Mesodermal cell (in vitro differentiated cells): Measurements from ENCODE around the gene UMPS.

Experiments used
- H3K27ac ChIP-seq: 2 replicates; pipeline ENCODE4 v1.7.0; 2013; ENCODE audit warnings: mild to moderate bottlenecking, low read depth, low read length, moderate library complexity; ENCODE audit not compliant: severe bottlenecking
- H3K36me3 ChIP-seq: 2 replicates; pipeline ENCODE4 v1.7.1; 2013; ENCODE audit warnings: mild to moderate bottlenecking, low read length, moderate library complexity; ENCODE audit not compliant: control insufficient read depth, insufficient read depth
- H3K4me1 ChIP-seq: one replicate; pipeline ENCODE4 v1.7.1; 2013; ENCODE audit warnings: mild to moderate bottlenecking, low read length; ENCODE audit not compliant: insufficient read depth, control insufficient read depth, poor library complexity, severe bottlenecking
- H3K4me3 ChIP-seq: 2 replicates; pipeline ENCODE4 v1.7.0; 2013; ENCODE audit warnings: low read length, control low read depth, mild to moderate bottlenecking; ENCODE audit not compliant: insufficient read depth, poor library complexity, severe bottlenecking; ENCODE audit errors: extremely low read depth
- H3K9me3 ChIP-seq: 2 replicates; pipeline ENCODE4 v1.7.1; 2013; ENCODE audit warnings: mild to moderate bottlenecking, low read length, moderate library complexity; ENCODE audit not compliant: control insufficient read depth
- WGBS, 2 experiments: methylation state at CpG; one replicate each; pipeline ENCODE4 v1.1.5; 2013; ENCODE audit warnings: missing lambda C conversion rate in 2 of 2; ENCODE audit not compliant: insufficient coverage in 2 of 2; 5-methylcytosine and 5-hydroxymethylcytosine counted together

The UMPS gene

DNA sequence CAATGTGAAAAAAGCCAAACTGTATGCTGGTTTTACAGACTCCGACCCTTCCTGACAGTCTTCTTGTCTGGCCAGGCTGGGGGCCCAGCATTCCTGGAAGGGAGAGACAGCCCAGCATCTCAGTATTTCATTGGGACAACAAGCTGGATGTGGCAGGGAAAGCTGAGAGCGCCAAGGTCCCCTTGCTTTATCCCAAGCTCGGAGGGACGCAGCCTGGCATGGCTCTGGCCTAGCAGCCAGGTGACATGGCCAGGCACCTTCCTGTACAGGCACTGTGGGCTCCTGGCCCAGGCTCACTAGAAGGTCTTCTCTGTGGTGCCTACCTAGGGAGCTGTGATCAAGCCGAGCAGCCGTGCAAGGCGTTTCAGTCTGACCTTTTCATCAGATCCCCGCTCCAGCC is 33.0 kb downstream of the UMPS start:
- 94 to 95% methylated on average over 8 of the region's 8 CpGs for WGBS, 2 experiments
- Histone ChIP-seq H3K9me3 (no peaks in the 10 kb centered on the region), H3K4me1 (peaks cover 17% of the 10 kb centered on the region), H3K27ac (no peak overlapping the region), H3K36me3 (peaks cover 39% of the 10 kb centered on the region), H3K4me3 (no peak overlapping the region)

DNA sequence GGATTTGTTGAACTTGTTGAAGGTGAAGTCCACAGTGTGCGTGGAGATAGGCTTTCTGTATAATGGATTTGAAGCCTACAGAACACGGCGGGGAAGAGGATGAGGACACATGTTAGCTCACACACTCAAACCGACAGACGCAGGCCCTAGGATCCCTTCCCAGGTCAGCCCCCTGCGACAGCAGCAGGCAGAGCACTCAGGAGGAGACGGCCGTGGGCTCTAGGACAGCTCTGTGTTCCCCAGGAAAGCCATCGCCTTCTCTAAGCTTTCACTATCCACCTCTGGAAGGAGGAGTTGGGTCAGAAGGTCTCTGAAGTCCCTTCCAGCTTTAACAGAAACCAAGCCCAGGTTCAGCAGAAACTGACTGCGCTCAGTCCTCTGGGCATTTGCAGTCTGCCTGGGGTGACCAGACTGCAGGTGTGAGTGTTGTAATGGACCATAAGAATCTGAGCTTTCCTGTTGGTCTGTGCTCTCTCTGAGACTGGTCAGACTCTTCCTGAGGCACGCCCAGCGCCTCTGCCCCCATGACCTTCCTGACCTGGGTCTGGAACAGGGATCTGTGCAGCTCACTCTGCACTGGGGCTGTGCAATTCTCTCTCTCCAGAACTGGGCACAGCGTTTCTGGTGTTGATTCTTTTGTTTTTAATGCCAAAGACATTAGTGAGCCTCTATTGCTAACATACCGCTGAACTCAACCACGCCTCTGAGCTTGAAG is 33.5 kb downstream of the UMPS start:
- H3K36me3 ChIP-seq, result peaks cover 45% of the 10 kb centered on the region

DNA sequence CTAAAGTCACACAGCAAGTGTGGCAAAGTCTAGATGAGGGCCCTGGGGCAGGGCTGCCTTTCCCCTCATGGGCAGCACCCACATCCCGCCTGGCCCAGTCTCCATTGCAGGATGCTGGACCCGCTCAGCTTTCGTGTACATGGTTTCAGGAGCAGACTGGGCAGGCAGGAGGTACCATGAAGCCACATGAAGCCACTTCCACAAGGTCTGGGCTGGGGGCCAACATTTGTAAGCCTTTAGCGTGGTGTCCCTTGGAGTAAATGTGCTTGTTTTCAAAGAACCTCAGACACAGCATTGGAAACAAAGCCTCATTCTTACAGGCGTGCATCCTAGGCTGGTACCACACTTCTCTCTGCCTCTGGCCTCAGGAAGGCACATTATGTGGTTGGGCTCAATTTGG is 34.5 kb downstream of the UMPS start:
- WGBS, 2 experiments, result 94 to 96% methylated on average over 3 to 5 of the region's 5 CpGs
- H3K36me3 ChIP-seq, result peaks cover 53% of the 10 kb centered on the region
- H3K9me3 ChIP-seq, result no peaks in the 10 kb centered on the region
- H3K27ac ChIP-seq, result no peak overlapping the region
- peaks cover 11% of the 10 kb centered on the region for H3K4me1 ChIP-seq
- H3K4me3 ChIP-seq, result no peak overlapping the region

More for the DNA sequence above, 33.5 kb downstream of the UMPS start:
- H3K4me3 ChIP-seq, result no peak overlapping the region
- H3K9me3 ChIP-seq, result no peaks in the 10 kb centered on the region
- H3K27ac ChIP-seq, result no peak overlapping the region
- 95 to 100% methylated on average over 11 to 13 of the region's 15 CpGs for WGBS, 2 experiments
- H3K4me1 ChIP-seq, result peaks cover 17% of the 10 kb centered on the region

- Histone ChIP-seq H3K4me1 (peaks cover 16% of the 10 kb centered on the region), H3K36me3 (peaks cover 56% of the 10 kb centered on the region), H3K27ac (no peak overlapping the region), H3K4me3 (no peak overlapping the region), H3K9me3 (no peaks in the 10 kb centered on the region)
- WGBS, 2 experiments, result 90 to 94% methylated on average over 2 of the region's 5 CpGs
These were observed 35.1 kb downstream of the UMPS start for GRCh38 chr3:124765197-124765840.

GRCh38 chr3:124766113-124767095 is 36.2 kb downstream of the UMPS start:
- Histone ChIP-seq H3K4me1 (peaks cover 20% of the 10 kb centered on the region), H3K4me3 (no peak overlapping the region), H3K27ac (no peak overlapping the region), H3K9me3 (no peaks in the 10 kb centered on the region), H3K36me3 (peaks cover 56% of the 10 kb centered on the region)
- 93 to 97% methylated on average over 12 to 14 of the region's 16 CpGs for WGBS, 2 experiments

DNA sequence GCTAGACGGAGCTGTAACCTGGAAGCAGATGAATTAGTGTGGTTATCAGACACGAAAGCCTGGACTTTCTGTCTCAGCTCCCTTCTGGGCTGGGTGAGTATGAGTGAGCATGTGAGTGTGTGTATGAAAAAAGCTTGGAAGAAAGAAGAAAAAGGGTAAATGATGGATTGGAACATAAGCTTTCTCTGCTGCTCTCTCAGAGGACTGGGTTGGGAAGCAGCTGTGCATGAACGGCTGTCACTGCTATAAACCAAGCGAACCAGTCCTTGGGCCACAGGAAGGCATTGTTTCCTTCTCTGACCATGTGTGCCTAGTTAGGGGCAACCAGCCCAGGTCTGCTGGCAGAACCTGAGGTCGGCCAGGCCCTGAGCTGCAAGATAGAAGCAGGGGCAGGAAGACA is 37.0 kb downstream of the UMPS start:
- Histone ChIP-seq H3K36me3 (peaks cover 54% of the 10 kb centered on the region), H3K4me1 (peaks cover 21% of the 10 kb centered on the region), H3K9me3 (no peaks in the 10 kb centered on the region), H3K27ac (no peak overlapping the region), H3K4me3 (no peak overlapping the region)
- WGBS, 2 experiments, result 89 to 94% methylated on average over 3 to 5 of the region's 5 CpGs

DNA sequence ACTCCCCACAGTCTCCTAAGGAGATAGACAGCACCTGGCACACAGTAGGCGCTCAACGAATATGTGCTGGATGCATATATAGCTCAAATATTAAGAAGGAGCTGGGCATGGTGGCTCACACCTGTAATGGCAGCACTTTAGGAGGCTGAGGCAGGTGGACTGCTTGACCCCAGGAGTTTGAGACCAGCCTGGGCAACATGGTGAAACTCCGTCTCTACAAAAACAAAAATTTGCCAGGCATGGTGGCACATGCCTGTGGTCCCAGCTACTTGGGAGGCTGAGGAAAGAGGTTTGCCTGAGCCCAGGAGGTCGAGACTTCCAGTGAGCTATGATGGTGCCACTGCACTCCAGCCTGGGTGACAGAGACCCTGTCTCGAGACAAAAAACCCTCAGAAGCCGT is 37.4 kb downstream of the UMPS start:
- 88 to 92% methylated on average over 5 to 6 of the region's 6 CpGs for WGBS, 2 experiments
- H3K36me3 ChIP-seq, result peaks cover 50% of the 10 kb centered on the region

GRCh38 chr3:124768812-124769211 is 38.6 kb downstream of the UMPS start:
- H3K4me3 ChIP-seq, result no peak overlapping the region
- WGBS, 2 experiments, result 71 to 82% methylated on average over 3 to 4 of the region's 7 CpGs
- H3K4me1 ChIP-seq, result peaks cover 29% of the 10 kb centered on the region
- H3K36me3 ChIP-seq, result peaks cover 46% of the 10 kb centered on the region
- no peaks in the 10 kb centered on the region for H3K9me3 ChIP-seq
- H3K27ac ChIP-seq, result no peak overlapping the region

More for the DNA sequence above, 37.4 kb downstream of the UMPS start:
- H3K27ac ChIP-seq, result no peak overlapping the region
- H3K4me3 ChIP-seq, result no peak overlapping the region
- peaks cover 21% of the 10 kb centered on the region for H3K4me1 ChIP-seq
- no peaks in the 10 kb centered on the region for H3K9me3 ChIP-seq

GRCh38 chr3:124769462-124769861 is 39.2 kb downstream of the UMPS start:
- H3K4me3 ChIP-seq, result no peak overlapping the region
- peaks cover 34% of the 10 kb centered on the region for H3K4me1 ChIP-seq
- 89 to 95% methylated on average over 6 to 9 of the region's 9 CpGs for WGBS, 2 experiments
- no peaks in the 10 kb centered on the region for H3K9me3 ChIP-seq
- no peak overlapping the region for H3K27ac ChIP-seq
- H3K36me3 ChIP-seq, result peaks cover 43% of the 10 kb centered on the region

- Histone ChIP-seq H3K4me1 (peaks cover 44% of the 10 kb centered on the region), H3K27ac (peak overlapping the region; percentile 93), H3K36me3 (peaks cover 41% of the 10 kb centered on the region), H3K9me3 (no peaks in the 10 kb centered on the region), H3K4me3 (no peak overlapping the region)
- WGBS, 2 experiments, result 84 to 90% methylated on average over 8 to 9 of the region's 10 CpGs
These were observed 40.3 kb downstream of the UMPS start for GRCh38 chr3:124770336-124771082.
